Right atrium auricular region (tissue), 2 donors: Measurements from ENCODE around the gene AP2A2. TPM values are rescaled to one million over a fixed set of nuclear protein-coding genes. Genes with fewer than 3 reads are reported as not detected.

Experiments used
- DNase-seq: peaks from one replicate; pipeline ENCODE4 v3.0.0-alpha.2; 2019; ENCODE audit warnings: low spot score
- H3K27ac ChIP-seq, 2 donors: fragments of 200-600 bp; sonication (generic); 1 replicate in 1 of 2; 2 replicates in 1 of 2; pipeline ENCODE4 v1.5.1; 2016 to 2019
- H3K27me3 ChIP-seq, 2 donors: fragments of 200-600 bp; sonication (generic); one replicate each; pipeline versions ENCODE4 v1.5.1 to v1.6.0; 2017 to 2019
- H3K36me3 ChIP-seq: fragments of 200-600 bp; sonication (generic); one replicate; pipeline ENCODE4 v1.5.1; 2016
- H3K4me1 ChIP-seq, 2 donors: fragments of 200-600 bp; sonication (generic); one replicate each; pipeline versions ENCODE4 v1.5.1 to v1.6.0; 2017 to 2019
- H3K4me3 ChIP-seq, 2 donors: fragments of 200-600 bp; sonication (generic); 1 replicate in 1 of 2; 2 replicates in 1 of 2; pipeline ENCODE4 v1.5.1; 2017 to 2019; ENCODE audit warnings: mild to moderate bottlenecking in 1 of 2, moderate library complexity in 1 of 2
- H3K9me3 ChIP-seq, 2 donors: fragments of 200-600 bp; sonication (generic); one replicate each; pipeline ENCODE4 v1.5.1; 2019
- total RNA-seq, 2 donors: library from RNA; depleted of rRNA; stranded (reverse); fragments of >200 nt; gene quantifications; one replicate each; pipeline ENCODE4 v1.1.0, GENCODE V29; 2016
- TF ChIP-seq, protein P1 (sequence below), 2 donors: fragments of 200-600 bp; sonication (generic); IDR thresholded peaks; one replicate each; pipeline ENCODE4 v1.5.1; 2019; ENCODE audit warnings: antibody characterized with exemption in 2 of 2

Gene AP2A2
- total RNA-seq, 2 donors from 2014 or later, result 28.8 to 41.7 TPM

DNA sequence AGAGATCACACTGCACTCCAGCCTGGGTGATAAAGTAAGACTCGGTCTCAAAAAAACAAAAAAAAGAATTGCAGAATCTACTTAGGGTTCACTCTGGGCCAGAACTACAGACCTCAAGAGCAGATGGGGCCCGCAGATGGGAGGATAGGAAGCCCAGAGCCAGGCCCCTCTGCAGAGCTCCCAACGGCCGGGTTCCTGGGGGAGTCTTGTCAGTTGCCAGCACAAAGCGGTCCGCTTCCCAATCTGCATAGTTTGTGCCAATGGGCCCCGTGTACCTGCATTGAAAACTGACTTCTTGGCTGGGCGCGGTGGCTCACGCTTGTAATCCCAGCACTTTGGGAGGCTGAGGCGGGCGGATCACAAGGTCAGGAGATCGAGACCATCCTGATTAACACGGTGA lies 13.4 kb upstream of the AP2A2 start:
- Histone ChIP-seq H3K27me3 (no peaks in the 10 kb centered on the region), H3K4me3 (no peak overlapping the region), H3K9me3 (no peaks in the 10 kb centered on the region), H3K36me3 (no peaks in the 10 kb centered on the region), H3K4me1 (peaks cover 0 to 20% of the 10 kb centered on the region in 2 donors), H3K27ac (peak overlapping the region in 1 of 2 donors; percentile 92)
- TF ChIP-seq, protein P1, sequence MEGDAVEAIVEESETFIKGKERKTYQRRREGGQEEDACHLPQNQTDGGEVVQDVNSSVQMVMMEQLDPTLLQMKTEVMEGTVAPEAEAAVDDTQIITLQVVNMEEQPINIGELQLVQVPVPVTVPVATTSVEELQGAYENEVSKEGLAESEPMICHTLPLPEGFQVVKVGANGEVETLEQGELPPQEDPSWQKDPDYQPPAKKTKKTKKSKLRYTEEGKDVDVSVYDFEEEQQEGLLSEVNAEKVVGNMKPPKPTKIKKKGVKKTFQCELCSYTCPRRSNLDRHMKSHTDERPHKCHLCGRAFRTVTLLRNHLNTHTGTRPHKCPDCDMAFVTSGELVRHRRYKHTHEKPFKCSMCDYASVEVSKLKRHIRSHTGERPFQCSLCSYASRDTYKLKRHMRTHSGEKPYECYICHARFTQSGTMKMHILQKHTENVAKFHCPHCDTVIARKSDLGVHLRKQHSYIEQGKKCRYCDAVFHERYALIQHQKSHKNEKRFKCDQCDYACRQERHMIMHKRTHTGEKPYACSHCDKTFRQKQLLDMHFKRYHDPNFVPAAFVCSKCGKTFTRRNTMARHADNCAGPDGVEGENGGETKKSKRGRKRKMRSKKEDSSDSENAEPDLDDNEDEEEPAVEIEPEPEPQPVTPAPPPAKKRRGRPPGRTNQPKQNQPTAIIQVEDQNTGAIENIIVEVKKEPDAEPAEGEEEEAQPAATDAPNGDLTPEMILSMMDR (IDR thresholded peaks at IDR 0.05), result no peak
- no peak for DNase-seq

DNA sequence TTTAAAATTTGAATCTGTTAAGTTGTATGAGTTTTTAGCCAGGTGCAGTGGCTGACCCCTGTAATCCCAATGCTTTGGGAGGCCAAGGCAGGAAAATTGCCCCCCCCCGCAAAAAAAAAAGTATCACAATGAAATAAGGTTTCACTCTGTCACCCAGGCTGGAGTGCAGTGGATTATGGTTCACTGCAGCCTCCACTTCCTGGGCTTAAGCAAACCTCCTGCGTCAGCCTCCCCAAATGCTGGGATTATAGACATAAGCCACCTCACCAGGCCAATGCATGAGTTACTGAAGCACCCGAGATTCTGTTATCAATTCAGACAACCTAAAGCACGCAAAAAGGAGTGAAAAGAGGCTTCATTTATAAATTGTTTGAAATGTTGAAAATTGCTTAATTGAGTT lies 12.6 kb upstream of the AP2A2 start:
- Histone ChIP-seq H3K27me3 (no peaks in the 10 kb centered on the region), H3K27ac (no peak overlapping the region), H3K9me3 (no peaks in the 10 kb centered on the region), H3K4me3 (no peak overlapping the region), H3K36me3 (no peaks in the 10 kb centered on the region), H3K4me1 (peaks cover 0 to 20% of the 10 kb centered on the region in 2 donors)
- TF ChIP-seq, protein P1 (IDR thresholded peaks at IDR 0.05), result no peak
- DNase-seq, result no peak

DNA sequence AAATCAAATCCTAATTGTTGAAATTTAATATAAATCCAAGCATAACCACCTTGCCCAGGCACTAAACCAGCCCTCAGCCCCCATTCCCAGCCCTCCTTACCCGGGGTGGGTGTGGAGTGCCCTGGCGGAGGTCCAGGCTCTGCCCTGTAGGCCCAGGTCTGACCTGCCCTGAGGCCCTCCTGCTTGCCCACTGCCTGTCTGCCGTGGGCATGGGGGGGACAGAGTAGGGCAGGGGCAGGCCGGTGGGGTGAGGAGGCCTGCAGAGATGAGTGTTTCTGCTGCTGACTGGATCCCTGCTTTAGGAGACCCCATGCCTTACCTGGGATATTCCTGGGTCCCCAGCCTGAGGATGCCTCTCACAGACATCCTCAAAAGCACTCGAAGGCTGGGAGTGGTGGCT lies 11.5 kb upstream of the AP2A2 start:
- no peak for DNase-seq
- no peak overlapping the region for H3K4me3 ChIP-seq
- TF ChIP-seq, protein P1 (IDR thresholded peaks at IDR 0.05), result no peak
- H3K4me1 ChIP-seq, result peaks cover 0 to 19% of the 10 kb centered on the region in 2 donors
- H3K36me3 ChIP-seq, result no peaks in the 10 kb centered on the region
- peak overlapping the region; percentile 11 to 23 for H3K27ac ChIP-seq
- H3K9me3 ChIP-seq, result no peaks in the 10 kb centered on the region
- no peaks in the 10 kb centered on the region for H3K27me3 ChIP-seq

DNA sequence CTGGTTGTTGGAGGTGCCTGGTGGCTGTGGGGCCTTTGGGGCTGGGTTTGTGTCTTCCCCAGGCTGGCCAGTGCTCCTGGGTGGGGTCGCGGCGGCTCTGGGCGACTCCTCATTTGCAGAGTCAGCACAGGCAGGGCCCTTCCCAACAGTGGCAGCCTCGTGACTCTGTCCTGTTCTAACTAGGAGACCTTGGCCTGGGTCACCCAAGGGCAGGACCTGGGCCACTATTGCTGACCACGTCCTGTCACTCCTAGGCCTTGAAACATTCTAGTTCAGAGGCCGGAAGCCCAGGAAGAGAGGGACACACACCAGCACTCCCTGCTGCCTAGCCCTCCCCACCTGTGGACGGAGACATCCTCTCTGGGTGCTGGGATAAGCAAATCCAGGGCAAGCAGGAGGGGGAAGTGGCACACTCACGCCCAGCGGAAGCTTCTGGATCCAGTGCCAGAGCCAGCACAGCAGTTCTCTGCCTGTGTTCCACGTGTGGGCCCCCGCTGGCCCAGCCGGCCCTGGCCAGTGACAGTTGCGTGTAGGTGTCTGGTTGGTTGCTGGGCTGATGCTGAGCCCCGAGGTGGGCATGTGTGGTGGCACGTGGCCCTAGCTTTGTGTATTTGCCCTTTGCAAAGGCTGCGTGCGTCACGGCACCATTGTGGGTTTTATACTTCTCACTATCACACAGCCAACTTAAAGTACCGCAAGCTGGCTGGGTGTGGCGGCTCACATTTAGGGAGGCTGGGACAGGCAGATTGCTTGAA lies 10.7 kb upstream of the AP2A2 start:
- Histone ChIP-seq H3K27me3 (no peaks in the 10 kb centered on the region), H3K36me3 (no peaks in the 10 kb centered on the region), H3K4me3 (no peak overlapping the region), H3K4me1 (peaks cover 0 to 12% of the 10 kb centered on the region in 2 donors), H3K9me3 (no peaks in the 10 kb centered on the region), H3K27ac (peak overlapping the region; percentile 11 to 23)
- TF ChIP-seq, protein P1 (IDR thresholded peaks at IDR 0.05), result no peak
- DNase-seq, result peak; percentile 84

DNA sequence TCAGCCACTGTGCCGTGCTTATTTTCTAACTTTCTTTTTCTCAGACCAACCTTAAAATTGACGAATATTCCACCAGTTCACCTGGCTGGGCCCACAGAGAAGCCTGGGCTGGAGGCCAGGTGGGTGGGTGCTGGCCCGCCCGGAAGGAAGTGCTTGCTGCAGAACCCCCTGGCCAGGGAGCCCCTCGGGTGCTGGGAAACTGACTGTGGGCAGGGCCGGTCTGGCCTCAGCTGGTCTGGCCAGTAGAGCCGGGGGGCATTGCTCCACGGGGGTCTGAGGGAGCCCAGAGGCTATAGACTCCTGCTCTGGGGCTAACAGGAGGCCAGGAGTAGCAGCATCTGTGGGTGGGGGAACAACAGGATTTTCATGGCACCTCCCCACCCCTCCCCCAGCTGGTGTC lies 8.2 kb upstream of the AP2A2 start:
- no peaks in the 10 kb centered on the region for H3K36me3 ChIP-seq
- TF ChIP-seq, protein P1 (IDR thresholded peaks at IDR 0.05), result no peak
- H3K27ac ChIP-seq, result no peak overlapping the region
- H3K9me3 ChIP-seq, result no peaks in the 10 kb centered on the region
- DNase-seq, result no peak
- H3K4me3 ChIP-seq, result no peak overlapping the region
- H3K4me1 ChIP-seq, result no peaks in the 10 kb centered on the region
- no peaks in the 10 kb centered on the region for H3K27me3 ChIP-seq
